ENCODE measurements around the gene MRI1. TPM values are rescaled to one million over a fixed set of nuclear protein-coding genes. Genes with fewer than 3 reads are reported as not detected.
"Not testable (repeated sequence)": the region's sequence is repeated elsewhere in the genome, so short reads cannot be mapped to it uniquely, and the experiment has no call there.

The MRI1 gene
- total and polyA plus RNA-seq, 2 experiments from 2014 or later: 12.3 to 44.5 TPM

GRCh38 chr19:13793317-13793716 is 29.0 kb downstream of the MRI1 start:
- H3K36me3 Mint-ChIP-seq (ENCODE audit: low read depth); H3K36me3 ChIP-seq (ENCODE audit: insufficient read depth); H4K20me1 ChIP-seq (replicated peaks; ENCODE audit: insufficient read depth); H3K4me1 Mint-ChIP-seq; H3K9me2 ChIP-seq (ENCODE audit: insufficient read depth); DNase-seq (ENCODE audit: low spot score); H3K4me2 ChIP-seq; H2AFZ ChIP-seq; H3K27ac Mint-ChIP-seq; H3K9me3 Mint-ChIP-seq; H3K27me3 ChIP-seq (ENCODE audit: insufficient read depth); H3F3A ChIP-seq (replicated peaks; ENCODE audit: low read depth); H3K4me3 Mint-ChIP-seq; ATAC-seq; H3K4me3 ChIP-seq: not testable (repeated sequence)
- H3K27ac ChIP-seq (ENCODE audit: low read depth): peak overlapping the region; percentile 32; the same call in 1 of the 2 replicates
- peaks cover 13% of the 10 kb centered on the region for H3K27me3 Mint-ChIP-seq (ENCODE audit: insufficient read depth, low read depth, poor library complexity)
- peaks cover 12% of the 10 kb centered on the region for H3K79me2 ChIP-seq (replicated peaks; ENCODE audit: insufficient read depth)
- peaks cover 11% of the 10 kb centered on the region; the same call in 1 of the 2 replicates for H3K4me1 ChIP-seq (ENCODE audit: insufficient read depth)

- Mint-ChIP-seq H3K36me3 (ENCODE audit: low read depth) (no peaks in the 10 kb centered on the region; the same call in 1 of the 3 replicates), H3K4me1 (peaks cover 4% of the 10 kb centered on the region; the same call in 2 of the 3 replicates), H3K4me3 (peak overlapping the region; percentile 80), H3K27ac (peak overlapping the region; percentile 92), H3K9me3 (no peaks in the 10 kb centered on the region), H3K27me3 (ENCODE audit: insufficient read depth, low read depth, poor library complexity) (peaks cover 13% of the 10 kb centered on the region)
- peaks cover 12% of the 10 kb centered on the region for H3K79me2 ChIP-seq (replicated peaks; ENCODE audit: insufficient read depth)
- ATAC-seq: no peak
- peak overlapping the region; percentile 56 for H3K4me3 ChIP-seq
- no peaks in the 10 kb centered on the region; the same call in 1 of the 2 replicates for H4K20me1 ChIP-seq (replicated peaks; ENCODE audit: insufficient read depth)
- H2AFZ ChIP-seq: 0 out of 2 replicates have a peak overlapping the region, but pooled peaks have one; percentile 6
- peak; percentile 39 for DNase-seq (ENCODE audit: low spot score)
- peak overlapping the region; percentile 75 for H3K4me2 ChIP-seq
- no peaks in the 10 kb centered on the region for H3K36me3 ChIP-seq (ENCODE audit: insufficient read depth)
- no peaks in the 10 kb centered on the region for H3K9me2 ChIP-seq (ENCODE audit: insufficient read depth)
- peaks cover 11% of the 10 kb centered on the region; the same call in 1 of the 2 replicates for H3K4me1 ChIP-seq (ENCODE audit: insufficient read depth)
- 0 out of 2 replicates have a peak, but pooled peaks cover 9% of the 10 kb centered on the region for H3F3A ChIP-seq (replicated peaks; ENCODE audit: low read depth)
- peak overlapping the region; percentile 88 for H3K27ac ChIP-seq (ENCODE audit: low read depth)
- no peaks in the 10 kb centered on the region for H3K27me3 ChIP-seq (ENCODE audit: insufficient read depth)
- TF ChIP-seq JUNB (IDR thresholded peaks at IDR 0.05; ENCODE audit: unreplicated experiment): no peak
- TF ChIP-seq, protein P1, sequence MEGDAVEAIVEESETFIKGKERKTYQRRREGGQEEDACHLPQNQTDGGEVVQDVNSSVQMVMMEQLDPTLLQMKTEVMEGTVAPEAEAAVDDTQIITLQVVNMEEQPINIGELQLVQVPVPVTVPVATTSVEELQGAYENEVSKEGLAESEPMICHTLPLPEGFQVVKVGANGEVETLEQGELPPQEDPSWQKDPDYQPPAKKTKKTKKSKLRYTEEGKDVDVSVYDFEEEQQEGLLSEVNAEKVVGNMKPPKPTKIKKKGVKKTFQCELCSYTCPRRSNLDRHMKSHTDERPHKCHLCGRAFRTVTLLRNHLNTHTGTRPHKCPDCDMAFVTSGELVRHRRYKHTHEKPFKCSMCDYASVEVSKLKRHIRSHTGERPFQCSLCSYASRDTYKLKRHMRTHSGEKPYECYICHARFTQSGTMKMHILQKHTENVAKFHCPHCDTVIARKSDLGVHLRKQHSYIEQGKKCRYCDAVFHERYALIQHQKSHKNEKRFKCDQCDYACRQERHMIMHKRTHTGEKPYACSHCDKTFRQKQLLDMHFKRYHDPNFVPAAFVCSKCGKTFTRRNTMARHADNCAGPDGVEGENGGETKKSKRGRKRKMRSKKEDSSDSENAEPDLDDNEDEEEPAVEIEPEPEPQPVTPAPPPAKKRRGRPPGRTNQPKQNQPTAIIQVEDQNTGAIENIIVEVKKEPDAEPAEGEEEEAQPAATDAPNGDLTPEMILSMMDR (conservative IDR thresholded peaks at IDR 0.05; ENCODE audit: low read depth in 2 of 2): no peak
- TF ChIP-seq, protein P2, sequence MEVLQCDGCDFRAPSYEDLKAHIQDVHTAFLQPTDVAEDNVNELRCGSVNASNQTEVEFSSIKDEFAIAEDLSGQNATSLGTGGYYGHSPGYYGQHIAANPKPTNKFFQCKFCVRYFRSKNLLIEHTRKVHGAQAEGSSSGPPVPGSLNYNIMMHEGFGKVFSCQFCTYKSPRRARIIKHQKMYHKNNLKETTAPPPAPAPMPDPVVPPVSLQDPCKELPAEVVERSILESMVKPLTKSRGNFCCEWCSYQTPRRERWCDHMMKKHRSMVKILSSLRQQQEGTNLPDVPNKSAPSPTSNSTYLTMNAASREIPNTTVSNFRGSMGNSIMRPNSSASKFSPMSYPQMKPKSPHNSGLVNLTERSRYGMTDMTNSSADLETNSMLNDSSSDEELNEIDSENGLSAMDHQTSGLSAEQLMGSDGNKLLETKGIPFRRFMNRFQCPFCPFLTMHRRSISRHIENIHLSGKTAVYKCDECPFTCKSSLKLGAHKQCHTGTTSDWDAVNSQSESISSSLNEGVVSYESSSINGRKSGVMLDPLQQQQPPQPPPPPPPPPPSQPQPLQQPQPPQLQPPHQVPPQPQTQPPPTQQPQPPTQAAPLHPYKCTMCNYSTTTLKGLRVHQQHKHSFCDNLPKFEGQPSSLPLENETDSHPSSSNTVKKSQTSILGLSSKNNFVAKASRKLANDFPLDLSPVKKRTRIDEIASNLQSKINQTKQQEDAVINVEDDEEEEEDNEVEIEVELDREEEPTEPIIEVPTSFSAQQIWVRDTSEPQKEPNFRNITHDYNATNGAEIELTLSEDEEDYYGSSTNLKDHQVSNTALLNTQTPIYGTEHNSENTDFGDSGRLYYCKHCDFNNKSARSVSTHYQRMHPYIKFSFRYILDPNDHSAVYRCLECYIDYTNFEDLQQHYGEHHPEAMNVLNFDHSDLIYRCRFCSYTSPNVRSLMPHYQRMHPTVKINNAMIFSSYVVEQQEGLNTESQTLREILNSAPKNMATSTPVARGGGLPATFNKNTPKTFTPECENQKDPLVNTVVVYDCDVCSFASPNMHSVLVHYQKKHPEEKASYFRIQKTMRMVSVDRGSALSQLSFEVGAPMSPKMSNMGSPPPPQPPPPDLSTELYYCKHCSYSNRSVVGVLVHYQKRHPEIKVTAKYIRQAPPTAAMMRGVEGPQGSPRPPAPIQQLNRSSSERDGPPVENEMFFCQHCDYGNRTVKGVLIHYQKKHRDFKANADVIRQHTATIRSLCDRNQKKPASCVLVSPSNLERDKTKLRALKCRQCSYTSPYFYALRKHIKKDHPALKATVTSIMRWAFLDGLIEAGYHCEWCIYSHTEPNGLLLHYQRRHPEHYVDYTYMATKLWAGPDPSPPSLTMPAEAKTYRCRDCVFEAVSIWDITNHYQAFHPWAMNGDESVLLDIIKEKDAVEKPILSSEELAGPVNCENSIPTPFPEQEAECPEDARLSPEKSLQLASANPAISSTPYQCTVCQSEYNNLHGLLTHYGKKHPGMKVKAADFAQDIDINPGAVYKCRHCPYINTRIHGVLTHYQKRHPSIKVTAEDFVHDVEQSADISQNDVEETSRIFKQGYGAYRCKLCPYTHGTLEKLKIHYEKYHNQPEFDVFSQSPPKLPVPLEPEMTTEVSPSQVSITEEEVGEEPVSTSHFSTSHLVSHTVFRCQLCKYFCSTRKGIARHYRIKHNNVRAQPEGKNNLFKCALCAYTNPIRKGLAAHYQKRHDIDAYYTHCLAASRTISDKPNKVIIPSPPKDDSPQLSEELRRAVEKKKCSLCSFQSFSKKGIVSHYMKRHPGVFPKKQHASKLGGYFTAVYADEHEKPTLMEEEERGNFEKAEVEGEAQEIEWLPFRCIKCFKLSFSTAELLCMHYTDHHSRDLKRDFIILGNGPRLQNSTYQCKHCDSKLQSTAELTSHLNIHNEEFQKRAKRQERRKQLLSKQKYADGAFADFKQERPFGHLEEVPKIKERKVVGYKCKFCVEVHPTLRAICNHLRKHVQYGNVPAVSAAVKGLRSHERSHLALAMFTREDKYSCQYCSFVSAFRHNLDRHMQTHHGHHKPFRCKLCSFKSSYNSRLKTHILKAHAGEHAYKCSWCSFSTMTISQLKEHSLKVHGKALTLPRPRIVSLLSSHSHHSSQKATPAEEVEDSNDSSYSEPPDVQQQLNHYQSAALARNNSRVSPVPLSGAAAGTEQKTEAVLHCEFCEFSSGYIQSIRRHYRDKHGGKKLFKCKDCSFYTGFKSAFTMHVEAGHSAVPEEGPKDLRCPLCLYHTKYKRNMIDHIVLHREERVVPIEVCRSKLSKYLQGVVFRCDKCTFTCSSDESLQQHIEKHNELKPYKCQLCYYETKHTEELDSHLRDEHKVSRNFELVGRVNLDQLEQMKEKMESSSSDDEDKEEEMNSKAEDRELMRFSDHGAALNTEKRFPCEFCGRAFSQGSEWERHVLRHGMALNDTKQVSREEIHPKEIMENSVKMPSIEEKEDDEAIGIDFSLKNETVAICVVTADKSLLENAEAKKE (CRISPR knock-in tag; IDR thresholded peaks at IDR 0.05): no peak
- TF ChIP-seq CREB1 (CRISPR knock-in tag; IDR thresholded peaks at IDR 0.05; ENCODE audit: low read depth): no peak
- no peak for TF ChIP-seq NANOG (IDR thresholded peaks at IDR 0.05; ENCODE audit: borderline replicate concordance)
- TF ChIP-seq ZNF331 (CRISPR knock-in tag; IDR thresholded peaks at IDR 0.05; ENCODE audit: low read depth): no peak
- TF ChIP-seq EZH2phosphoT487 (IDR thresholded peaks at IDR 0.05; ENCODE audit: unreplicated experiment): no peak
- TF ChIP-seq POLR2AphosphoS5 (IDR thresholded peaks at IDR 0.05; ENCODE audit: low read depth): no peak
- TF ChIP-seq EZH2 (IDR thresholded peaks at IDR 0.05; ENCODE audit: low read depth, unreplicated experiment): no peak
- TF ChIP-seq ZNF114 (CRISPR knock-in tag; IDR thresholded peaks at IDR 0.05): no peak
- no peak for TF ChIP-seq REST (IDR thresholded peaks at IDR 0.05; ENCODE audit: unreplicated experiment)
These were observed 30.1 kb downstream of the MRI1 start for GRCh38 chr19:13794398-13794756.

All from GM23338 (cell line).